GM23248 (cell line): ENCODE data around the gene CAMKMT.

Experiments used
- EZH2 ChIP-seq: fragments of 200-600 bp; sonication (generic); IDR thresholded peaks from 2 replicates; pipeline ENCODE4 v1.6.1; 2018; ENCODE audit warnings: antibody characterized with exemption, mild to moderate bottlenecking; ENCODE audit not compliant: insufficient read depth, poor library complexity, severe bottlenecking
- EZH2phosphoT487 ChIP-seq: fragments of 200-600 bp; sonication (generic); IDR thresholded peaks from 2 replicates; pipeline ENCODE4 v1.6.1; 2018; ENCODE audit warnings: antibody characterized with exemption, moderate library complexity, mild to moderate bottlenecking, low read depth; ENCODE audit not compliant: insufficient read depth

- no peak for TF ChIP-seq EZH2
- no peak for TF ChIP-seq EZH2phosphoT487
Measured at GRCh38 chr2:44450806-44451205, 89.1 kb downstream of the CAMKMT start.
